Epithelial cell of proximal tubule (primary cell): ENCODE measurements around the gene USP27X. TPM values are rescaled to one million over a fixed set of nuclear protein-coding genes. Genes with fewer than 3 reads are reported as not detected.

Experiments
- DNase-seq: peaks from one replicate; pipeline ENCODE4 v3.0.0-alpha.2; 2011; ENCODE audit warnings: low read depth
- H3K4me3 ChIP-seq: 2 replicates; pipeline ENCODE4 v1.5.1; 2011; ENCODE audit warnings: low read depth, mild to moderate bottlenecking, low read length
- CTCF ChIP-seq: conservative IDR thresholded peaks from 2 replicates; pipeline ENCODE4 v1.5.1; 2012; ENCODE audit warnings: low read depth, mild to moderate bottlenecking, low read length
- total RNA-seq: library from RNA; depleted of rRNA; stranded (reverse); fragments of >200 nt; gene quantifications from 2 replicates; pipeline ENCODE4 v1.2.3, GENCODE V29; 2015

Gene USP27X
- total RNA-seq, 1 donor from 2014 or later: 2.7 TPM

GRCh38 chrX:49930039-49930438, 50.8 kb downstream of the USP27X start:
- DNase-seq: no peak
- H3K4me3 ChIP-seq: no peak overlapping the region
- TF ChIP-seq CTCF: no peak

Other genes starting within 250 kb of the USP27X start
- not detected in 2 replicates for gene PAGE1, start 183.5 kb upstream of the USP27X start, total RNA-seq
- not detected in 2 replicates for gene PAGE4, start 50.2 kb upstream of the USP27X start, total RNA-seq
- 3.3 and 5.6 TPM in 2 replicates for gene CLCN5, start 43.1 kb downstream of the USP27X start, total RNA-seq